ENCODE measurements around the gene NETO1.

NETO1 gene

GRCh38 chr18:72866901-72867745 lies 664 bp downstream of the NETO1 start:
- TF ChIP-seq CTCF (IDR thresholded peaks at IDR 0.05; ENCODE audit: insufficient read depth, low read depth, low read length, missing control alignments), result no peak
- DNase-seq (ENCODE audit: low read depth), result peak; percentile 21
- H3K4me3 ChIP-seq (ENCODE audit: low read length), result peak overlapping the region; percentile 8

- H3K4me3 ChIP-seq (ENCODE audit: low read length), result no peak overlapping the region
- TF ChIP-seq CTCF (IDR thresholded peaks at IDR 0.05; ENCODE audit: insufficient read depth, low read depth, low read length, missing control alignments), result no peak
Observed at GRCh38 chr18:72866442-72866900, 1.3 kb downstream of the NETO1 start.

DNA sequence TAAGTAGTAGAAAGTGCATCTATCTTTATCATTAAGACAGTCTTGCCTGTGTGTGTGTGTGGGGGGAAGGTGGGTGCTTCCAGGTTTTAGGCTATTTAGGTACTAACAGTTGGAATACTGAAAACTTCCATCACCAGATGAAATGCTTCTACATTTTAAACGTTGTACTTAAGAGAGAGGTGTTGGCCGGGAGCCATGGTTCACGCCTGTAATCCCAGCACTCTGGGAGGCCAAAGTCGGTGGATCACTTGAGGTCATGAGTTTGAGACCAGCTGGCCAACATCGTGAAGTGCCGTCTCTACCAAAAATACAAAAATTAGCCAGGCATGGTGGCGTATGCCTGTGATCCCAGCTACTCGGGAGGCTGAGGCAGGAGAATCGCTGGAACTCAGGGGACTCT lies 4.0 kb downstream of the NETO1 start:
- DNase-seq (ENCODE audit: low read depth), result no peak
- H3K4me3 ChIP-seq (ENCODE audit: low read length), result no peak overlapping the region
- no peak for TF ChIP-seq CTCF (IDR thresholded peaks at IDR 0.05; ENCODE audit: insufficient read depth, low read depth, low read length, missing control alignments)

More at GRCh38 chr18:72866442-72866900, 1.3 kb downstream of the NETO1 start:
- DNase-seq (ENCODE audit: low read depth), result no peak

DNA sequence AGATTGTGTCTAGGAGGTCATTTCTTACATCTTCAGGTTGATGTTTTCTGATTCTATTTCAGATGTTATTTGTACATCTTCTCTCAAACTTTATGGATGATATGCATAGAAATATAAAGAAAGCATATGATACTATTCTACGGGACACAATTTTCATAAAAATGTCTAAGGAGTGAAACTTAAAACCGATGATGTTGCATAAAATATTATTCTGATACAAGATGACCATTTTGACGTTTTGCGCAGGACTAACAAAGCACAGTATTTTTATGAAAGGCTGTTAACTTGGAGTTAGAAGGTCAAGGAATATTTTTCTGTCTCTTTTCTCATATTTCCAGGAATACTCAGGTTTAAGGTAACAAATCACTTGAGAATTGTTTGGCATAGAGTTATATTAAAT lies 8.7 kb downstream of the NETO1 start:
- H3K4me3 ChIP-seq (ENCODE audit: low read length), result no peak overlapping the region
- no peak for TF ChIP-seq CTCF (IDR thresholded peaks at IDR 0.05; ENCODE audit: insufficient read depth, low read depth, low read length, missing control alignments)
- no peak for DNase-seq (ENCODE audit: low read depth)

DNA sequence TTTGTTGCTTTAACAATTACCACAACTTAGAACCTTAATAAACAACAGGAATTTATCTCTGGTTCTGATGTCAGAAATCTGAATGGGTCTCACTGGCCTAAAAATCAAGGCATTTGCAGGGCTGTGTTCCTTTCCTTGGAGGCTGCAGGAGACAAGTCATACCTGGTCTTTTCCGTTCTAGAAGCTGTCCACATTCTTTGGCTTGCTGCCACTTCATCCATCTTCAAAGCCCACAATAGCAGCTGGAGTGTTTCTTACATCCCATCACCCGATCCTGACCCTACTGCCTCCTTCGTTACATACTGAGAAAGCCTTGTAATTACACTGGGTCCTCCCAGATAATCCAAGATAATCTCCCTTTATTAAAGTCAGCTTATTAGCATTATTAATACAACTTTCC lies 18.1 kb downstream of the NETO1 start:
- DNase-seq (ENCODE audit: low read depth), result no peak
- TF ChIP-seq CTCF (IDR thresholded peaks at IDR 0.05; ENCODE audit: insufficient read depth, low read depth, low read length, missing control alignments), result no peak
- no peak overlapping the region for H3K4me3 ChIP-seq (ENCODE audit: low read length)

- DNase-seq (ENCODE audit: low read depth), result peak; percentile 94
- no peak overlapping the region for H3K4me3 ChIP-seq (ENCODE audit: low read length)
- no peak for TF ChIP-seq CTCF (IDR thresholded peaks at IDR 0.05; ENCODE audit: insufficient read depth, low read depth, low read length, missing control alignments)
Observed at GRCh38 chr18:72848503-72849237, 19.1 kb downstream of the NETO1 start.
